Spleen (tissue), 7 donors: ENCODE measurements around the gene FAHD1.

Experiments
- CTCF ChIP-seq, 11 experiments: fragments of 200-600 bp in 7 of 11; fragments of 450-650 bp in 4 of 11; sonication (generic) in 4 of 11; IDR thresholded peaks in 8 of 11; conservative IDR thresholded peaks in 3 of 11; 1 replicate in 7 of 11; 2 replicates in 4 of 11; pipeline versions ENCODE4 v1.4.0 to v1.8.0; 2016 to 2021; ENCODE audit warnings: antibody characterized with exemption in 11 of 11, inconsistent platforms in 4 of 11, mild to moderate bottlenecking in 1 of 11
- POLR2A ChIP-seq, 3 donors: fragments of 450-650 bp; IDR thresholded peaks; one replicate each; pipeline ENCODE4 v1.5.1; 2017; ENCODE audit warnings: antibody characterized with exemption in 3 of 3, mild to moderate bottlenecking in 1 of 3
- donor health status: DM: no; HTN: no; CAD: no; lungs with moderate emphysema.
- donor health status: DM: no; HTN: no; CAD: no.
- donor health status: DM: no; HTN: no; CAD: no.

GRCh38 chr16:1850981-1851380 is 24.0 kb downstream of the FAHD1 start:
- no peak for TF ChIP-seq CTCF (IDR thresholded peaks at IDR 0.05 in 8 of 11, conservative IDR thresholded peaks at IDR 0.05 in 3 of 11)
- TF ChIP-seq POLR2A (IDR thresholded peaks at IDR 0.05) = no peak
